GM08714 (cell line): ENCODE data around the gene DNER.
"Not testable (repeated sequence)": the region's sequence is repeated elsewhere in the genome, so short reads cannot be mapped to it uniquely, and the experiment has no call there.

Source experiments
- H3K4me3 ChIP-seq: fragments of 200-500 bp; sonication (Bioruptor generic); 2 replicates; pipeline ENCODE4 v1.5.1; 2014; ENCODE audit warnings: mild to moderate bottlenecking, low read length, inconsistent platforms
- ZNF274 ChIP-seq: IDR thresholded peaks from 2 replicates; pipeline ENCODE4 v1.6.1; 2012; ENCODE audit warnings: mild to moderate bottlenecking, low read depth, low read length

Gene DNER

DNA sequence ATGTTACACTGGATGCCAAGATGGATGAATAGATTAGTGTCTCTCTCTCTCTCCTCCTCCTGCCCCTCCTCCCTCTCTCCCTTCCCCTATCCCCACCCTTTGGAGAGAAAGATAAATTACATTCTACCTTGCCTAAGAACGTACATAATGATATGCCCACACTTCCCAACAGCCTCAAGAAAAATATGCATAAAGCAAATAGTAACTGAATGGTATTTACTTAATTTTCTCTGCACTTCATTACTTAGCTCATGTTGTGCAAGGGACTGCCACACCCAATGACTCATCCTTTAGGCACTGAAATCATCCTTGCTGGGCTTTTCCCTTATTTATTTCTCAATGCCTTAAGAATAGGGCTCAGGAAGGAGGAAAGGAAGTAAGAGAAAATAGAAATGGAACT, 306.0 kb downstream of the DNER start:
- no peak for TF ChIP-seq ZNF274
- no peak overlapping the region for H3K4me3 ChIP-seq

DNA sequence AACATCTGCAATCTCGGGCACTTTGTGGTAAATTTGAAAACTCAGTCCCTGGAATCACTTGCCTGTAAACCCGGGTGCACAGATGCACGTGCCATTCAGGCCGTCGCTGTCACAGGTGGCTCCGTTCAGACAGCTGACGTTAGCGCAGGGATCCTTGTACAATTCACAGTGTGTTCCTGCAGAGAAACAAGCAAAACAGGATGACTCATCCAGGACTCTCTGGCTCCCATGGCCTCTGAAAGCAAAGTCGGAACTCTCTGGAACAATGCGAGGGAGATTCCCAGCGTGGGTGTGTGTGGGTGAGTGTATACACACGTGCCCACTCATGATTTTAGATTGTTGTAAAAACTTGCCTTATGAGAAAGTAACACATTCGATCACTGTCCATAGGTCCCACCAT, 307.2 kb downstream of the DNER start:
- no peak overlapping the region for H3K4me3 ChIP-seq
- TF ChIP-seq ZNF274: no peak

DNA sequence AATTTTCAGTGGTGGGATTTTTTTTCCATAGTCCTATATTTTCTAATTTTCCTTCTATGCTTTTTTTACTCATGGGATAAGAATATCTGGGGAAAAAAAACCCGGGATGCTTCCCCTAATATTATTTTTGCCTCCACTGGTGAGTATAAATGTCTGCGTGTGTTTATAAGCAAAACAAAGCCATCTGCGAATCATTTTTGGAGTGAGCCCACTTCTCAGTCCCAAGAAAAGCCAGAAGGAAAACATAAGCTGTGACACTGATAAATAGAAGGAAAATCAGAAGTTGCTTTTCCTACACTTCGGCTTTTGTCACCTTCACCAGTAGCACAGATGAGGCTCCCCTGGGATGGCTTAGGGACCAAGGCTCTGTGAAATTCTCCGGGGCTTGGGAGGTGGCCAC, 308.6 kb downstream of the DNER start:
- TF ChIP-seq ZNF274: no peak
- no peak overlapping the region for H3K4me3 ChIP-seq

DNA sequence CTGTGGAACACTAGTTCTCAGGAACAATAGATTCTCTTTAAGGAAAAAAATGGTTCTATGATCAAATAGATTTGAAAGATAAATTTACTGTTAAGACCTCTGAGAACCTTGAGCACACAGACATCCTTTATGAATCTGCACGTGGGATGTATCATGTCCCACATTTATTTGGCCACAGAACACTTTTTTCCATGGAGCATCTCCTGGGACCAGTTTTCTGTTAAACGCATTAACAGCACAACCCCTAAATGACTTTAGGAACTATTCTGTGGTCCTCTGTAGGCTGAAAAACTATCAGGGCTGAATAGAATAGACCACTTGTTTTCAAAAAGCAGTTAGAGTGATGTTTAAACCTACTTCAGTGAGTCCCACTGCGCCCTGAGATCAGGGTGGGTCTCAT, 311.1 kb downstream of the DNER start:
- no peak for TF ChIP-seq ZNF274
- no peak overlapping the region for H3K4me3 ChIP-seq

DNA sequence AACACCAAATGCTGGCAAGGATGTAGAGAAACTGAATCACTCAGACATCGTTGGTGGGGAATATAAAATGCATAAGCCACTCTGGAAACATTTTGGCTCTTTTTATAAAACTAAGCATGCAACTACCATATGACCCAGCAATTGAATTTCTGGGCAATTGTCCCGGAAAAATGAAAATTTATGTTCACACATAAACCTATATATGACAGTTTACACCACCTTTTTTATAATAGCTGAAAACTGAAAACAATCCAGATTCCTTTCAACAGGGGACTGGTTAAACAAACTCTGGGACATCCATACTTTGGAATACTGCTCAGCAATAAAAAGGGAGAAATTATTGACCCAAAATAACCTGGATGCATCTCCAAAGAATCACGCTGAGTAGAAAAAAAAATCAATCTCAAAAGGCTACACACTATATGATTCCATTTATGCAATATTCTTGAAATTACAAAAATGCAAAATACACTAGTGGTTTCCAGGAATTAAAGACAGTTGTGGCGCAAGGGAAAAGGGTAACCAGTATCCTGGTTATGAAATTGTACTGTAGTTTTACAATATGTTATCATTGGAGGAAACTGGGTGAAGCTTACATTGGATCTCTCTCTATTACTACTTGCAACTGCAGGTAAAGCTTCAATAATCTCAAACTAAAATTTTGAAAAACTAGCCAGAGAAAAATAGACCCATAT, 313.0 kb downstream of the DNER start:
- no peak for TF ChIP-seq ZNF274
- no peak overlapping the region for H3K4me3 ChIP-seq

DNA sequence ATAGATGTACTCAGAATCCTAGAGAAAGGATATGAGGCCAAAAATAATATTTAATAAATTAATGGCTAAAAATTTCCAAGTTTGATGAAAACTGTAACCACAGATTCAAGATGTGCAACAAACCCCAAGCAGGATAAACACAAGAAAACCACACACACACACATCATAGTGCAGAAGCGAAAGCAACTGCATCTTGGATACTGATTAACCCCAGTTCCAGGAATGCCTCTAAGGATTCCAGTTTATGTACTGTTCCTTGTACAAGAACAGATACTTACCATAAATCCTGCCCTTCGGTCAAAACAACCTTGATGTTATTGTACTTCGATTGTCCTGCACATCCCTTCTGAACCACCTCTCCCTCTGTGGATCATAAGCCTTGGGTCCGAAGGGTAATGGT, 320.4 kb downstream of the DNER start:
- no peak overlapping the region for H3K4me3 ChIP-seq
- no peak for TF ChIP-seq ZNF274

DNA sequence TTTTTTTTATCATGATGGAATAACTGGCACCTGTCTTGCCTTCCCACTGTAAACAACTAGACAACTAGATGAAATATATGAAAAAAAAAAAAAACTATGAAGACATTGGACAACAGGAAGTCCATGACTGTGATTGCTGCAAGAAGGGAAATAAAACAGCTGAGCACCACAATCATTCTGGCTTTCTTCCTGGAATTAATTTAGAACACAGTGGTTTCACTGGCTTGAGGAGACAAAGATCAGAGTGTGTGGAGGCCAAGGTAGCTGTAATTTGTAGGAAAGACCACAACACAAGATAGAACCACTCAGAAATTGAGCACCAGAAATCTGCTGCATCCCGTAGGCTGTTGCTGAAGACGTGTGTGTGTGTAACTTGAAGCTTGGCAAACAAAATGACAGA, 322.2 kb downstream of the DNER start:
- no peak overlapping the region for H3K4me3 ChIP-seq
- no peak for TF ChIP-seq ZNF274

DNA sequence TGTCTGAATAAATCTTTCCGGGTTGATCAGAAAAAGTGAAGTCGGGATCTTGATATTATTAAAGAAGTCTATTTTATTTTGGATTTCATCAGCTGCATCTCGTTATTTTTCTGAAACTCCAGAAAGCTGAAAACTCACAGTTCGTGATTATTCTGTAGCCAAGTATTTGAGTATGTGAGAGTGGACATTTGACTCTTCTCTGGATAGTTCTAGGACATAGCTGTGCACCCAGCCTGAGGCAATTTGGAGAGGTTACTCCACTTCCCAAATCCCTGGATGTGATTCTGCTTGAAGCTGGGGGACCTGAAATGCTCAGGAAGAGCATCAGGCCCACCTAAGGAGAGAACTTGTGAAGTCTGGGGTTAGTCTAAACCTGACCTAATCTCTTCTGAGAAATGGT, 325.6 kb downstream of the DNER start:
- no peak overlapping the region for H3K4me3 ChIP-seq
- no peak for TF ChIP-seq ZNF274

DNA sequence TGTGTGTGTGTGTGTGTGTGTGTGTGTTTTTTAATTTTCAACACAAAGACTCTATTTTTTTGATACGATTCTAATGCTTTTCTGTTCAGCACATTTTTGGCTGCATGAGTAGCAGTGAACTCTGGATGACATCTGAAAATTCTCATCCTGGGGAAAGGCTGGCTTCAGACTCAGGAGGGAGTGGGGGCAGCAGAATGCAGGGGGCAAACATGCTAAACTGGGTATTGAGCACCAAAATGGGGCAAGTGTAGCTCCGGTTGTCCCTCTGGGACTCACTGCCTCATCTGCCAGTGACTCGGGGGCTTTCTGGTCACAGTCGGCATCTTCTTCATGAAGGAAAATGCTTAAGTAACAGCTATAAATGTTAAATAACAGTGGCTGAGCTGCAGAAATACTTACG, 326.5 kb downstream of the DNER start:
- H3K4me3 ChIP-seq: no peak overlapping the region
- TF ChIP-seq ZNF274: no peak

DNA sequence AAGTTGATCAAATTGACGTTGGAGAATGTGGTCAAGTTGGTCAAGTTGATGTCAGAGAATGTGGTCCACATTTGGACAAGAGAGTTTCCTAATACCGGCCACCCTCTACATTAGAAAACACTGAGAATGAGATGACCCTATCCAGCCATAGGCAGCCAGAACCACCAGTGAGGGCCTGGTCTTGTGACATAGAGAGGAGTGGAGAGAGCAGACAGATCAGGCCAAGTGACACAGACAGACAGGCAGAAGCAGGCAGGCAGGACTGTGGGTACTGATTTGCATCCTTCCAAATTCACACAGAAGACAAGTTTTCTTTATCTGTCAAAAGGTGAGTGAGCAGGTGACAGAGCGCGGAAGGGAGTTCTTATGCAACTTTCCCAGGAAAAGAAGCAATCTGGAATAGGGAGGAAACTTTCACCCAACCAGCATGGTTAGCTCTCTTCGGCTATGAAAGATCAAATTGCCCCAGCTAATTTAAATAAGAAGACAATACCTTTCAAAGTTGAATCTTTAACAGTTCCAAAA, 334.2 kb downstream of the DNER start:
- H3K4me3 ChIP-seq: no peak overlapping the region
- TF ChIP-seq ZNF274: no peak

DNA sequence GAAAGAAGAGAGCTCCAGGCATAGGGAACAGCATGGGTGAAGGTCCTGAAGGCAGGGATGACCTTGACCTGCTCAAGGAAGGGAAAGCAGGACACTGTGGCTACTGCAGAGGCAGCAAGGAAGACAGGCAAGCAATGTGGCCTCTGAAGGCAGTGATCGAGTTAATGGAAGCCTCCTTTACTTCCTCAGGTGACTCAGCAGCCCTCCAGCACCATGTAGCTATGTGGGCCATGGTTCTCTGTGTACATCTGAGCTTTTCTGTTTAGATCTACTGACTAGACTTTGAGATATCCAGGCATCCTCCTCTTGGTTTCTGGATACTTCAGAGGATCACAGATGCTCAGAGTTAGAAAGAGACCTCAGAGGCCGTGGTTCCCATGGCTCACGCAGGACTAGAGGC, 336.0 kb downstream of the DNER start:
- no peak for TF ChIP-seq ZNF274
- H3K4me3 ChIP-seq: no peak overlapping the region

DNA sequence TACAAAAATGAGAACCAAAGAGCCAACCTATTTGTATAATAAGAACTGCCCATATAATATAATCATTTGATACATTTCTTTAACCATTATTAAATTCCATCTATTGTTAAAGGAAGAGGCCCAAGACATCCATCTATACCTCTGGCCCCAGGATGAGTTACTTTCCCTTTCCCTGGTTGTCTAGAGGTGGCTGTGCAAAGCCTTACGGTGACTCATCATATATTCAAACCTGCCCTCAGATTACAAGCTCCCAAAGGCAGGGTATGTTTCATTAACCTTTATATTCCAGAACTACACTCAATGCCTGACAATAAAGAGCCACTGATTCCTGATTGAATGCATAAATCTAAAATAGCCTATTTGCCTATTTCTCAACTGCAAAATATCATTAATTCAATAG, 337.5 kb downstream of the DNER start:
- TF ChIP-seq ZNF274: no peak
- no peak overlapping the region for H3K4me3 ChIP-seq

DNA sequence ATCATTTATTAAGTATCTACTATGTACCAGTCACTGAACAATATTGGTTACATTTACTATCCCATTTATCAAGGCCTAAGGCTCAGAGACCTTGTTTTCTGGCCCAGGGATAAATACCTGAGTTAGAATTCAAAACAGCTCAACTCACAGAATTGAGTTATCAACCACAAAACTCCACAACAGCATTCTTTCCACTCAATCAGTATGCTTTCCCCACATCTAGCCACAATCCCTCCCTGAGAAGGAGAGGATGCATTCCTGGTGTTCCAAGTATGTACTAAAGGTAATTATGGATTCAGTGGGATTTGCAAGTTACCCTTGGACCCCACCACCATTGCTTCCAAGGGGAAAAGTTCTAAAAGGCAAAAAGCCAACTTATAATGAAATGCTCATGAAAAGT, 339.1 kb downstream of the DNER start:
- no peak overlapping the region for H3K4me3 ChIP-seq
- no peak for TF ChIP-seq ZNF274

DNA sequence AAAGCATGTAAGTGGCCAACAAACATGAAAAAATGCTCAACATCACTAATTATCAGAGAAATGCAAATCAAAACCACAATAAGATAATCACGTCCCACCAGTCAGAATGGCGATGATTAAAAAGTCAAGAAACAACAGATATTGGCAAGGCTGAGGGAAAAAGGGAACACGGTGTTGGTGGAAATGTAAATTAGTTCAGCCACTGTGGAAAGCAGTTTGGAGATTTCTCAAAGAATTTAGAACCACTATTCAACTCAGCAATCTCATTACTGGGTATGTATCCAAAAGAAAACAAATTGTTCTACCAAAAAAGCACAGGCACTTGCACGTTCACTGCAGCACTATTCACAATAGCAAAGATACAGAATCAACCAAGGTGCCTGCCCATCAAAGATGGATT, 341.0 kb downstream of the DNER start:
- H3K4me3 ChIP-seq: not testable (repeated sequence)

DNA sequence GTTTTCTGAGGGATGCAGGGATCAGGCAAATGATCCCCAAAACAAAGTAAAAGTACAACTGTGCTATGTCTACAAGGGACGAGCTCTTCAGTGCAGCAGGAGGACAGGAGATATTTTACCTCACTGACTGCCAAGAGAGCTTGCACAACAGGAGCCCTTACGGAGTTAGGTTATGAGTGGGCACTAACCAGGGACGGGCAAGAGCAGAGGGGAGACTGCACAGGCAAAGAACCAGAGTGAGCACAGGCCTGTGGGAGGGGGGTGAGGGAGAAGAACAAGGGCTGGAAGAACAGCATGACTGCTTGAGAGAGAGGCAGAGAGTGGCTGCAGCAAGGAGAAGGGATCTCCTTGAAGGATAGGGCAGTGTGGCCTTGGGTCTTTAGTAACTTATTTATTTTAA, 342.1 kb downstream of the DNER start:
- TF ChIP-seq ZNF274: no peak
- H3K4me3 ChIP-seq: no peak overlapping the region

DNA sequence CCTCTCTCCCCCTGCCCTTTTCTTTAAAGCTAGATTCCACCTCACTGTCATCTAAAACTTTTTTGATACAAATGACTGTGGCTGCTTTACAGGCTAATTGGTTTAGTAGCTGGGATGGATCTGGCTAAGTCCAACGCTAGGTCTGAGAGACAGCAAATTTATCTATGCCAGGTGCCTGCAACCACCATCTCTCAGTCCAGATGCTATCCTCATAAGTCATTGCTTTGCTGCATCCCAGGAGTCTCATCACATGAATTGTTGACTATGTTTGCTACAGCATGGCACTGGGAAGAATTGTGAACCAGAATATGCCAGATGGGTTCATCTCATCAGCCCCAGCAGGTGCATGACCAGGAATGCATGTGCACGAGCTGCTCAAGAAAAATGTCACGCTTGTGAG, 343.3 kb downstream of the DNER start:
- no peak overlapping the region for H3K4me3 ChIP-seq
- no peak for TF ChIP-seq ZNF274
